Embryonic facial prominence (tissue), 1 donor: ENCODE data around the gene GMPPA.

Experiments used
- DNase-seq: peaks from one replicate; pipeline ENCODE4 v3.0.0-alpha.2; 2016; ENCODE audit errors: extremely low spot score

GMPPA gene

GRCh38 chr2:219486380-219486959 lies 12.2 kb upstream of the GMPPA start:
- no peak for DNase-seq

GRCh38 chr2:219488149-219488843 lies 10.4 kb upstream of the GMPPA start:
- DNase-seq: no peak

- no peak for DNase-seq
Observed at GRCh38 chr2:219488844-219489194, 9.9 kb upstream of the GMPPA start.

- no peak for DNase-seq
Observed at GRCh38 chr2:219489315-219489714, 9.4 kb upstream of the GMPPA start.

- no peak for DNase-seq
Observed at GRCh38 chr2:219490186-219490585, 8.5 kb upstream of the GMPPA start.

- DNase-seq: no peak
Observed at GRCh38 chr2:219490600-219491130, 8.0 kb upstream of the GMPPA start.

GRCh38 chr2:219491278-219491963 lies 7.3 kb upstream of the GMPPA start:
- DNase-seq: no peak

GRCh38 chr2:219492575-219492974 lies 6.1 kb upstream of the GMPPA start:
- DNase-seq: no peak

- DNase-seq: no peak
Observed at GRCh38 chr2:219493086-219493485, 5.6 kb upstream of the GMPPA start.

- no peak for DNase-seq
Observed at GRCh38 chr2:219494952-219495530, 3.6 kb upstream of the GMPPA start.

- no peak for DNase-seq
Observed at GRCh38 chr2:219495531-219496122, 3.1 kb upstream of the GMPPA start.

- no peak for DNase-seq
Observed at GRCh38 chr2:219496247-219496824, 2.4 kb upstream of the GMPPA start.

- no peak for DNase-seq
Observed at GRCh38 chr2:219496825-219497494, 1.7 kb upstream of the GMPPA start.

- no peak for DNase-seq
Observed at GRCh38 chr2:219497495-219498279, 1.0 kb upstream of the GMPPA start.

GRCh38 chr2:219499058-219499307 lies 292 bp downstream of the GMPPA start:
- DNase-seq: no peak

GRCh38 chr2:219499555-219499954 lies 864 bp downstream of the GMPPA start:
- no peak for DNase-seq

GRCh38 chr2:219500135-219500534 lies 1.4 kb downstream of the GMPPA start:
- DNase-seq: no peak

- DNase-seq: no peak
Observed at GRCh38 chr2:219501849-219502248, 3.2 kb downstream of the GMPPA start.

GRCh38 chr2:219502618-219503017 lies 3.9 kb downstream of the GMPPA start:
- no peak for DNase-seq

- no peak for DNase-seq
Observed at GRCh38 chr2:219505585-219505984, 6.9 kb downstream of the GMPPA start.
